Endodermal cell (in vitro differentiated cells): Measurements from ENCODE around the gene MTUS2. TPM values are rescaled to one million over a fixed set of nuclear protein-coding genes. Genes with fewer than 3 reads are reported as not detected.

ENCODE experiments used
- DNase-seq: peaks from one replicate; pipeline ENCODE4 v3.0.0-alpha.2; 2017
- H3K27ac ChIP-seq: 2 replicates; pipeline ENCODE4 v1.5.1; 2013; ENCODE audit warnings: mild to moderate bottlenecking, low read depth, low read length, moderate library complexity
- H3K27me3 ChIP-seq: 2 replicates; pipeline ENCODE4 v1.6.1; 2013; ENCODE audit warnings: mild to moderate bottlenecking, low read length, moderate library complexity; ENCODE audit not compliant: insufficient read depth, control insufficient read depth, poor library complexity, severe bottlenecking
- H3K36me3 ChIP-seq: 2 replicates; pipeline ENCODE4 v1.7.0; 2013; ENCODE audit warnings: mild to moderate bottlenecking, low read length, moderate library complexity; ENCODE audit not compliant: control insufficient read depth, insufficient read depth
- H3K4me1 ChIP-seq: one replicate; pipeline ENCODE4 v1.7.0; 2013; ENCODE audit warnings: low read length; ENCODE audit not compliant: control insufficient read depth, insufficient read depth
- H3K4me3 ChIP-seq: 2 replicates; pipeline ENCODE4 v1.5.1; 2013; ENCODE audit warnings: mild to moderate bottlenecking, low read length, moderate library complexity
- H3K9ac ChIP-seq: 2 replicates; pipeline ENCODE4 v1.6.1; 2013; ENCODE audit warnings: mild to moderate bottlenecking, low read length, moderate library complexity; ENCODE audit not compliant: poor library complexity, severe bottlenecking; ENCODE audit errors: extremely low read depth
- H3K9me3 ChIP-seq: 2 replicates; pipeline ENCODE4 v1.6.1; 2013; ENCODE audit warnings: mild to moderate bottlenecking, low read length, moderate library complexity; ENCODE audit not compliant: control insufficient read depth
- H3K27ac Mint-ChIP-seq: 2 replicates; pipeline ENCODE4 v1.8.0; 2020; ENCODE audit warnings: mixed read lengths
- H3K27me3 Mint-ChIP-seq: 2 replicates; pipeline ENCODE4 v1.8.0; 2021; ENCODE audit warnings: mild to moderate bottlenecking, mixed read lengths; ENCODE audit not compliant: insufficient read depth
- H3K36me3 Mint-ChIP-seq: 2 replicates; pipeline ENCODE4 v1.8.0; 2020; ENCODE audit warnings: low read depth, mixed read lengths
- H3K4me1 Mint-ChIP-seq: 2 replicates; pipeline ENCODE4 v1.8.0; 2020; ENCODE audit warnings: mixed read lengths
- H3K4me3 Mint-ChIP-seq: 2 replicates; pipeline ENCODE4 v1.8.0; 2020; ENCODE audit warnings: mild to moderate bottlenecking, moderate library complexity, mixed read lengths
- H3K9me3 Mint-ChIP-seq: 2 replicates; pipeline ENCODE4 v1.8.0; 2020; ENCODE audit warnings: mild to moderate bottlenecking, mixed read lengths
- CTCF ChIP-seq: fragments of 200-600 bp; sonication (generic); conservative IDR thresholded peaks from 2 replicates; pipeline ENCODE4 v1.5.0; 2021; ENCODE audit warnings: antibody characterized with exemption, mild to moderate bottlenecking
- WGBS, 2 experiments: methylation state at CpG; one replicate each; pipeline versions ENCODE4 v1.1.5 to v1.1.7; 2013; ENCODE audit warnings: missing lambda C conversion rate in 2 of 2, mixed read lengths in 1 of 2; ENCODE audit not compliant: insufficient coverage in 1 of 2, insufficient read length in 1 of 2; 5-methylcytosine and 5-hydroxymethylcytosine counted together
- total RNA-seq, 2 donors: library from RNA; stranded (reverse); fragmentation: NEBNext Ultra II Directional in 1 of 2; extraction: Animal tissue kit (Norgen Biotek cat#: 25700) in 1 of 2; gene quantifications; 2 replicates in 1 of 2; 3 replicates in 1 of 2; pipeline ENCODE4 v1.2.1, GENCODE V29; 2021

Gene MTUS2
- total RNA-seq, 2 donors from 2014 or later: 1.2 to 1.3 TPM

- H3K4me3 Mint-ChIP-seq: no peak overlapping the region
- TF ChIP-seq CTCF: no peak
- Histone ChIP-seq H3K4me3 (no peak overlapping the region), H3K27ac (no peak overlapping the region), H3K9me3 (no peaks in the 10 kb centered on the region), H3K4me1 (no peaks in the 10 kb centered on the region), H3K27me3 (no peaks in the 10 kb centered on the region), H3K9ac (no peak overlapping the region), H3K36me3 (peaks cover 43% of the 10 kb centered on the region)
- H3K27ac Mint-ChIP-seq: no peak overlapping the region
- H3K27me3 Mint-ChIP-seq: no peaks in the 10 kb centered on the region
- peaks cover 8% of the 10 kb centered on the region for H3K4me1 Mint-ChIP-seq
- peaks cover 29% of the 10 kb centered on the region for H3K36me3 Mint-ChIP-seq
- H3K9me3 Mint-ChIP-seq: no peaks in the 10 kb centered on the region
- WGBS, 2 experiments: 87 to 93% methylated on average over 17 of the region's 17 CpGs
- DNase-seq: no peak
Measured at GRCh38 chr13:29532821-29533220, 712.7 kb downstream of the MTUS2 start.

GRCh38 chr13:29534083-29534482 lies 713.9 kb downstream of the MTUS2 start:
- Mint-ChIP-seq H3K27me3 (no peaks in the 10 kb centered on the region), H3K4me1 (peaks cover 11% of the 10 kb centered on the region), H3K4me3 (no peak overlapping the region), H3K36me3 (peaks cover 22% of the 10 kb centered on the region), H3K9me3 (no peaks in the 10 kb centered on the region), H3K27ac (no peak overlapping the region)
- Histone ChIP-seq H3K36me3 (peaks cover 30% of the 10 kb centered on the region), H3K27ac (no peak overlapping the region), H3K4me1 (no peaks in the 10 kb centered on the region), H3K27me3 (no peaks in the 10 kb centered on the region), H3K9ac (no peak overlapping the region), H3K9me3 (no peaks in the 10 kb centered on the region), H3K4me3 (no peak overlapping the region)
- no peak for DNase-seq
- WGBS, 2 experiments: 90 to 95% methylated on average over 3 to 4 of the region's 4 CpGs
- no peak for TF ChIP-seq CTCF

- Mint-ChIP-seq H3K27me3 (no peaks in the 10 kb centered on the region), H3K4me3 (no peak overlapping the region), H3K9me3 (no peaks in the 10 kb centered on the region), H3K4me1 (peaks cover 17% of the 10 kb centered on the region), H3K27ac (no peak overlapping the region), H3K36me3 (peaks cover 10% of the 10 kb centered on the region)
- H3K4me1 ChIP-seq: peaks cover 13% of the 10 kb centered on the region
- WGBS, 2 experiments: 89 to 96% methylated on average over 17 to 24 of the region's 24 CpGs
- no peak for TF ChIP-seq CTCF
- no peak overlapping the region for H3K4me3 ChIP-seq
- no peaks in the 10 kb centered on the region for H3K9me3 ChIP-seq
- no peak overlapping the region for H3K27ac ChIP-seq
- peaks cover 27% of the 10 kb centered on the region for H3K36me3 ChIP-seq
- no peak for DNase-seq
- no peaks in the 10 kb centered on the region for H3K27me3 ChIP-seq
- H3K9ac ChIP-seq: no peak overlapping the region
Measured at GRCh38 chr13:29535663-29536655, 715.8 kb downstream of the MTUS2 start.
